ENCODE data around the gene TLR10.

GRCh38 chr4:38800366-38800765 lies 17.6 kb upstream of the TLR10 start:
- TF ChIP-seq POLR2A (IDR thresholded peaks at IDR 0.05; ENCODE audit: low read length) (no peak), GATA1 (IDR thresholded peaks at IDR 0.05; ENCODE audit: low read depth, low read length) (no peak)

Data from erythroblast (primary cell).